GM10248 (cell line): ENCODE results near the gene CD24.
"Not testable (repeated sequence)": the region's sequence is repeated elsewhere in the genome, so short reads cannot be mapped to it uniquely, and the experiment has no call there.

Experiments
- CTCF ChIA-PET: fragments of 300-600 bp; sonication (Branson Sonifier 250); formaldehyde crosslinking; extraction: SDS; loops from one replicate; lab custom pipeline; 2021; ENCODE audit warnings: antibody characterized with exemption; lab: Yijun Ruan, JAX
- POLR2A ChIA-PET: fragments of 350-650 bp; sonication (Branson Sonifier 250); formaldehyde crosslinking; extraction: SDS; loops from one replicate; lab custom pipeline; 2020; ENCODE audit warnings: antibody characterized with exemption; lab: Yijun Ruan, JAX
- DNase-seq: peaks from one replicate; pipeline ENCODE4 v3.0.0; 2012; ENCODE audit errors: extremely low spot score
- TF ChIP-seq, protein P1 (sequence below): IDR thresholded peaks from 2 replicates; pipeline ENCODE4 v1.5.1; 2012; ENCODE audit warnings: mild to moderate bottlenecking, low read depth; ENCODE audit errors: extremely low read depth, missing control alignments, control extremely low read depth

CD24 gene, protein sequence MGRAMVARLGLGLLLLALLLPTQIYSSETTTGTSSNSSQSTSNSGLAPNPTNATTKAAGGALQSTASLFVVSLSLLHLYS

DNA sequence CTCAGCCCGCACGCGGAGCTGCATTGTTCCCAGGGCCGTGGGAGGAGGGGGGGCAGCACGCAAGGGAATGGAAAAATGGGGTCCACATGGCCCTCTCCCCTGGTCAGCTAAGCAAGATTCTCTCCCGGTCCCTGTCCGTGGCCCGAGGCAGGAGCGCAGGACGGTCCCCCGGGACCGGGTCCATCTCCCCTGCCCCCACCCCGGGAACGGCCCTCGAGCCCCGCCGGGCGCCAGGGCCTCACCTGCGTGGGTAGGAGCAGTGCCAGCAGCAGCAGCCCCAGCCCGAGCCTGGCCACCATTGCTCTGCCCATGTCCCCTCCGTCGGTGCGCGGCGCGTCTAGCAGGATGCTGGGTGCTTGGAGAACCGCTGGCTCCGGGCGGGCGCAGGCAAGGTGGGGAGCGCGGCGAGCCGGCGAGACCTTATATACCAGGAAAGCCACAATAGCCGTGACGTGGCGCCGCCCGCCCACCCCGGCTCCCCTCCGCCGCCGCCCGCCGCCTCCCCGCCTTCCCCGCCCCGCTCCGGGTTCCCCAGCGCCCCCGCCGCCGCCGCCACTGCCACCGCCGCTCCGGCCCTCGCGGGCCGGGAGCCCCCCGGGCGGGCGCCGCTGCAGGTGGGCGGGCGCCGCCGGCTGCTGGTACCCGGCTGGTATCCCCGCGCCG is at the start of gene CD24:
TSS of gene CD24 (minus strand) at position 394 of the 663 bp plus-strand sequence. CDS start at position 311, 83 bp downstream.
- ChIA-PET CTCF (no interaction called here), POLR2A (no interaction called here)
- TF ChIP-seq, protein P1, sequence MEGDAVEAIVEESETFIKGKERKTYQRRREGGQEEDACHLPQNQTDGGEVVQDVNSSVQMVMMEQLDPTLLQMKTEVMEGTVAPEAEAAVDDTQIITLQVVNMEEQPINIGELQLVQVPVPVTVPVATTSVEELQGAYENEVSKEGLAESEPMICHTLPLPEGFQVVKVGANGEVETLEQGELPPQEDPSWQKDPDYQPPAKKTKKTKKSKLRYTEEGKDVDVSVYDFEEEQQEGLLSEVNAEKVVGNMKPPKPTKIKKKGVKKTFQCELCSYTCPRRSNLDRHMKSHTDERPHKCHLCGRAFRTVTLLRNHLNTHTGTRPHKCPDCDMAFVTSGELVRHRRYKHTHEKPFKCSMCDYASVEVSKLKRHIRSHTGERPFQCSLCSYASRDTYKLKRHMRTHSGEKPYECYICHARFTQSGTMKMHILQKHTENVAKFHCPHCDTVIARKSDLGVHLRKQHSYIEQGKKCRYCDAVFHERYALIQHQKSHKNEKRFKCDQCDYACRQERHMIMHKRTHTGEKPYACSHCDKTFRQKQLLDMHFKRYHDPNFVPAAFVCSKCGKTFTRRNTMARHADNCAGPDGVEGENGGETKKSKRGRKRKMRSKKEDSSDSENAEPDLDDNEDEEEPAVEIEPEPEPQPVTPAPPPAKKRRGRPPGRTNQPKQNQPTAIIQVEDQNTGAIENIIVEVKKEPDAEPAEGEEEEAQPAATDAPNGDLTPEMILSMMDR: no peak
- DNase-seq: peak; percentile 49

DNA sequence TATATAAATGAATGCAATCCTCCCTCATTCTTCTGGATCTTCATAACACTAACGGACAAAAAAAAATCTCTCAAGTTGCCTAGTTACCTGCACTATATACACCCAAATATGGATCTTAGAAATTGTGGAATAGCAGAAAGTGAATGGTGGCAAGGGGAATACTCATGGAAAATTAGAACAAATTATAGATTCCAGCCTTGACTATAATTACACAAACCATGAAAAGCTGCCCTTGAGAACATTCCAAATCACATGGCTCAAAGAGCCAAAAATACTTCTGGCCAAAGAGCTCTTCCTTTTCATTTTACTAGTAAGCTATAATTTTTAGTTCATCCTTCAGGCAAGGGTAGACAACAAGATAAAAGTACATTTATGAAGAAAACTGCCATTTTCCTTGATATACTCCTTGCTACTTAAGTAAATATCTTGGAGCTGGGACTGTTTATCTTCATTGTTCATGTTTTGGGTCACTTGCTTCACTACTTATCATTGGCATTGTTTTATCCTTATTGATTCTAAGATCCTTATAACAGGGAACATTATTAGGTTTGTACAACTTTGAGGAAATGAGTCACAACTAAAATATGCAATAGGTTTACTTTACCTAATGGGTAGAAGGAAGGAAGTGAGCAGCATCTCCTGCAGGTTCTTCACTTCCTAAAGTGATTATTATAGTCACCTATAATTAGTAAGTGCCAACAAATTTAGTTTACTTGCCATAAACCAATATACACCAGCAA is 47.1 kb upstream of the CD24 start:
- ChIA-PET CTCF (interaction anchor here (1.0 kb wide), 1 partner anchor 15 kb away, joined by 3 read pairs; no protein-coding TSS in a partner anchor), POLR2A (no interaction called here)
- no peak for DNase-seq
- TF ChIP-seq, protein P1: no peak

DNA sequence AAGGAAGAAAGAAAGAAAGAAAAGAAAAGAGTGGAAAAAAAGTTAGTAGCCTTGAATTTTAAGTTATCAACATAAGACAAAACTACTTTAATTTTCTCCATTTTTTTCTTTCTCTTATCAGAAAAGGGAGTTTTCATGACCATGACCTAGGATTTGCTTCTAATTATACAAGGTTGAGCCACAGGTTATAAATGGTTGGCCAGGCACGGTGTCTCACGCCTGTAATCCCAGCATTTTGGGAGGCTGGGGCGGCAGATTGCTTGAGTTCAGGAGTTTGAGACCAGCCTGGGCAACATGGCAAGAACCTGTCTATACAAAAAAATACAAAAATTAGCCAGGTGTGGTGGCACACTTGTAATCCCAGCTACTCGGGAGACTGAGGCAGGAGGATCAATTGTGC is 45.7 kb upstream of the CD24 start:
- ChIA-PET CTCF (no interaction called here), POLR2A (no interaction called here)
- no peak for DNase-seq
- TF ChIP-seq, protein P1: no peak

DNA sequence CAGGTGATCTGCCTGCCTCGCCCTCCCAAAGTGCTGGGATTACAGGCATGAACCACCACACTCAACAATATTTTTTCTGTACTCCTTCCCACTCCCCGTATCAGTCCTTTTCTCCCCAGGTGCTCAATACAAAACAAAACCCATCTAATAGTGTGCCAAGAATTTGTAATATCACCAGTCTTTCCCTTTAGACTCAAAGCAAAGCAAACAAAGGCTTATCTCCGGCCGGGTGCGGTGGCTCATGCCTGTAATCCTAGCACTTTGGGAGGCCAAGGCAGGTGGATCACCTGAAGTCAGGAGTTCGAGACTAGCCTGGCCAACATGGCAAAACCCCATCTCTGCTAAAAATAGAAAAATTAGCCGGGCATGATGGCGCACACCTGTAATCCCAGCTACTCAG is 45.1 kb upstream of the CD24 start:
- DNase-seq, CTCF ChIA-PET: not testable (repeated sequence)

DNA sequence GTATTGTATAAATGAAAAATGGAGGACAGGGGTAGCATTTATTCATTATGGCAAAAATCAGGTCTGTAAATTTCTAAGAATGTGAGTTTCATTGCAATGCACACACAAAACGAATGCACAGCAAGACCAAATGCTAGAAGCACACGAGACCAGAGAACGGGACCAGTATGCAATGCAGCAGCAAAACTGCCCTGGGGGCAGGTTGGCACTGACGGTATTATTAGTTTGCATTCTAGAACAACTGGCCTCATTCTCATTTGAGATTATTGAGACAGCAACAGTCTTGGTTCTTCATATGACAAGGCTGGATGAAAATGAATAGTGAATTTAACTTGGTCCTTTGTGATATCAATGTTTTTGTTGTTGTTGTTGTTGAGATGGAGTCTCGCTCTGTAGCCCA is 44.5 kb upstream of the CD24 start:
- TF ChIP-seq, protein P1: no peak
- POLR2A ChIA-PET: interaction anchor here (0.6 to 0.7 kb wide), 3 partner anchors 129 to 1505 kb away, joined by 4 to 8 read pairs (median 5); no protein-coding TSS in a partner anchor
- DNase-seq: no peak
- CTCF ChIA-PET: no interaction called here

More for the DNA sequence above, 45.1 kb upstream of the CD24 start:
- POLR2A ChIA-PET: not testable (repeated sequence)

DNA sequence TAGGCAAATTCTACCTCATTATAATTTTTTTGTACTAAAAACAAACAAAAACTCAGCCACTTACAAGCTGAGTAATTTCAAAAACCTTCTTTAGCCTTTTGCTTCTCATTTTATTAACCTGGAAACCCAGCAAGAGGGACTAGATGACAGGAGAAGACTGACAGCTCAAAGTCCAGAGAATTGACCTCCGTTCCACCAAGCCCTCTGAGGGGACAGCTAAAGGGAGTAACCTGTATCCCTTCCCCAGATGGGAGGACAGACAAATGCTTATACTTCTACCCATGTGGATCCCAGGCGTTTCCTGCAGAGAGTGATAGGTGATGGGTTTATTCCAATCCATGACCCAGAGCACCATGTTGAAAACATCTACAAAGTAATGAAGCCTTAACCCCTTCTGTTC is 35.0 kb upstream of the CD24 start:
- POLR2A ChIA-PET: no interaction called here
- TF ChIP-seq, protein P1: no peak
- CTCF ChIA-PET: interaction anchor here (0.8 to 3.5 kb wide), 2 partner anchors 12 to 18 kb away, joined by 3 to 20 read pairs; partner anchors contain the start of gene MTRES1
- DNase-seq: no peak
